CD4-positive, alpha-beta T cell treated with Interleukin-6 at 100 ng/mL for 8 hours (primary cell): ENCODE measurements around the gene TNP2.

Source experiments
- DNase-seq: peaks from one replicate; pipeline ENCODE4 v3.0.0-alpha.2; 2020; ENCODE audit warnings: mixed read lengths, low spot score

The TNP2 gene

DNA sequence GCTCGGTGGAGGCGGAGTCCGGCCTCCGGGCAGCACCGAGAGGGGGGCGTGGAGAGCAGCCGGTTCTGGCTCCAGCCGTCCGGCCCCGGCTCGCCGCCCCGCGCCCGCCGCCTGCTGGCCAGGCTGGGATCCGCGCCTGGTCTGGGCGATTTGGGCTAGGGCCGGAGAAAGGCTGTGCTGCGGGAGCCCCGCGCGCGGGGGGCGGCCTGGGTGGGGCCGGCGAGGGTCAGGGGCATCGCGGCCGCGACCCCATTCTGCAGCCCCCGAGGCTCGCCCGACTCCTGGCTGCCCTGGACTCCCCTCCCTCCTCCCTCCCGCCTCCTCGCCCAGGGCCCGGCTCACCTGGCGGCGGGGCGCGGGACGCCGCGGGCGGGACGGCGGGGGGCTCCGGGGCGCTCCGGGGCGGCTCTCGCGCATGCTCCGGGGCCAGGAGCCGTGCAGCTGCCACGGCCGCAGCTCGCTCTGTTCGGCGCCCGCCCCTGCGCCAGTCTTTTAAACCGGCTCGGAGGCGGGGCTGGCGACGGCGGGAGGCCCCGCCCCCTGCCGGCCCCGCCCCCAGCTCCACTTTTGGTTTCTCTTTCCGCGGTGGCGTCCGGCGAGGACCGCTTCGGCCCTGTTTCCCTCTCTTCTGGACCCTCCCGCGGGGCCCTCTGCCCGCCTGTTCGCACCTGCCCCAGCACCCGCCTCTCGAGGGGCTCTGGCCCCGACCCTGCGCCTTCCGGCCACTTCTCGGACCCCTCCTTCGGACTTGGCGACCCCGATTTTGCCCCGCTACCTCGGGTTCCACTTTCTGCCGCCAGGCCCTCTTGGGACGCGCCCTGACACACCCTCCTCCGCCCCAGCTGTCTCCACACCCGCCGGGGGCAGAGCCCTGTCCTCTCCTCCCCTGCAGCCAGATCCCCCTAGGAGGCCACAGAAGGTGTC is 13.1 kb downstream of the TNP2 start, which contains the start of gene SOCS1:
Gene SOCS1, minus strand, starts transcription at position 468 of the 924 bp plus-strand sequence. CDS start 726 bp downstream, outside the sequence.
- peak; percentile 86 for DNase-seq

DNA sequence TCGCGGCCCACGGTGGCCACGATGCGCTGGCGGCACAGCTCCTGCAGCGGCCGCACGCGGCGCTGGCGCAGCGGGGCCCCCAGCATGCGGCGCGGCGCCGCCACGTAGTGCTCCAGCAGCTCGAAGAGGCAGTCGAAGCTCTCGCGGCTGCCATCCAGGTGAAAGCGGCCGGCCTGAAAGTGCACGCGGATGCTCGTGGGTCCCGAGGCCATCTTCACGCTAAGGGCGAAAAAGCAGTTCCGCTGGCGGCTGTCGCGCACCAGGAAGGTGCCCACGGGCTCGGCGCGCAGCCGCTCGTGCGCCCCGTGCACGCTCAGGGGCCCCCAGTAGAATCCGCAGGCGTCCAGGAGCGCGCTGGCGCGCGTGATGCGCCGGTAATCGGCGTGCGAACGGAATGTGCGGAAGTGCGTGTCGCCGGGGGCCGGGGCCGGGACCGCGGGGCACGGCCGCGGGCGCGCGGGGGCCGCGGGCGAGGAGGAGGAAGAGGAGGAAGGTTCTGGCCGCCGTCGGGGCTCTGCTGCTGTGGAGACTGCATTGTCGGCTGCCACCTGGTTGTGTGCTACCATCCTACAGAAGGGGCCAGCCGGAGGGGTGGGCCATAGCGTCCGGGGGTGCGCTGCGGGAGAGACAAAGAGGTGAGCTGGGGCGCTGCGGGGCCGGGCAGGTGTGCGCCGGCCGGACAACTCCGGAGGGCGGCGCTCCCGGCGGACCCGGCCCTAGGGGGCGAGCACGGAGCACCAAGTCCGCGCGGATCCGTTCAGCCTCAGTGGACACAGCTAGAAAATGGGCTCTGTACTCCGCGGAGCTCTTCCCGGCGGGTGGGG is 14.0 kb downstream of the TNP2 start:
- DNase-seq, result peak; percentile 66

DNA sequence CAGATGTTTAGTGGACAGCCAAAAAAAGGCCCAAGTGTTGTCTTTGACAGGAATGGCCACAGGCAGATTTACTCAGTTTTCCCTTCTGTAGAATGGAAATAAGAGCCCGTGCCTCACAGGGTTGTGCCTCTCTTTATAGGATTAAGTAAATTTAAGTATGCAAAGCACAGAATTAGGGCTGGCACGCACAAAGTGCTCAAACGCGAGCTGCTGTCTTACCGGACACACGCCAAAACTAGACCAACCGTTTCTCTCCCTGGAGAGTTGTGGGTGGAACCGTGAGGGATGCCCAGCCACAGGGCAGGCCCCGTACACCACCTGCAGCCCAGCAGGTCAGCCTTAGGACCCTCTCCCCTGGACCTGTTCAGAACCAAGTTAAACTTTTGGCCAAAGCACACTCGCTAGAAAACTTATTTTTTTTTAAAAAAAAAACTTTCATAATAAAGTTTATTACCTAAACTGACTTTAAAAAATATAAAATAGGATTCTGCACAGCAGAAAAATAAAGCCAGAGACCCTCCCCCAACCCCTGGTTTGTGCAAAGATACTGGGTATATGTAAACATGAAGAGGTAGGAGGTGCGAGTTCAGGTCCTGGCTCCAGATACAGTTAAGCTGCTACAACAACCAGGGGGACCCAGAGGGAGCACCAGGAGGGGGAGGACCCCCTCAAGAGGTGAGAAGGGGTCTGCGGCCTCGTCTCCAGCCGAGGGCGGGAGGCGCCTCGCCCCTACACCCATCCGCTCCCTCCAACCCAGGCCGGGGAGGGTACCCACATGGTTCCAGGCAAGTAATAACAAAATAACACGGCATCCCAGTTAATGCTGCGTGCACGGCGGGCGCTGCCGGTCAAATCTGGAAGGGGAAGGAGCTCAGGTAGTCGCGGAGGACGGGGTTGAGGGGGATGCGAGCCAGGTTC is 14.9 kb downstream of the TNP2 start:
- DNase-seq, result no peak

DNA sequence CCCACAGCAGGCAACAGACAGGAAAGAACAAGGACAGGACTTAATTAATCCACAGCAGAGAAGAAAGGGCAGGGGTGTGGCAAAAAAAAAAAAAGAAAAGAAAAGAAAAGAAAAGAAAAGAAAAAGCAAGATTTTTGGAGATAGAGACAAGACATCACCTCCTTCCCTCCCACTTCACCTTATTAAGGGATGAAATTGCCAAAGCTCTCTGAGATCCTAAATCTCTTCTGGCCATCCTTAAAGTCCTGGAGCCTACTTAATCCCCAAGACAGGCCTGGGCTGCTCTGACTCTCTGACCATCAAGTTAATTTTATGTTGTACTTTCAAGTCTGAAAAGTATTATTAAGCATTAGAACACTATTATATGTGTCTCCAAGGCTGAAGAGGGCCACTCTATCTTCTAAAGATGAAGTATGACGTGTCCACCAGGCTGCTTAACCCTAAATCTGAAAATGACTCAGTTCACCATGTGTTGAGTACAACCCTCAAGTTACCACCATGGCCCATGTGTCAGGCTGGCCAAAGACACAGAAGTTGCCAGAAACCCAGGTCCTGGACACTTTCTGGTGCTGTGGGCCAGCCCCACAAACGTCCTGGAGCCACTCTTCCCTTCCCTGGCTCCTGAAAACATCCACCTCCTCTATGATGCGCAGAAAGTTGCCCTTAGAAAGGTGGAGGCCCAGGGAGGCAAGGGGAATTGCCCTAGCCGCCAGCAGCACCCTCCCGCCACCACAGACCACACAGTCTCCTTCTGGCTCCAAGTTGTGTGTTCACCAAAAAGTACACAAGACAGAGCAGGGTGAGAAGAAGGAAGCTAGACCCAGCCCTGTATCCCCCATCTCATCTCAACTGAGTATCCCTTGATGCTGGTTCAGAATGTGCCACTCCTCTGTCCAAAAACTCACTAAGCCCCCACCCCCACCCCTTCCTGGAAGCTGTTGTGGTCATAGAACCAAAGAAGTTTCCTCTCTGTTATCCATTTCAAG is 15.8 kb downstream of the TNP2 start:
- peak; percentile 38 for DNase-seq

- DNase-seq, result no peak
Measured at GRCh38 chr16:11252482-11252931, 16.6 kb downstream of the TNP2 start.

DNA sequence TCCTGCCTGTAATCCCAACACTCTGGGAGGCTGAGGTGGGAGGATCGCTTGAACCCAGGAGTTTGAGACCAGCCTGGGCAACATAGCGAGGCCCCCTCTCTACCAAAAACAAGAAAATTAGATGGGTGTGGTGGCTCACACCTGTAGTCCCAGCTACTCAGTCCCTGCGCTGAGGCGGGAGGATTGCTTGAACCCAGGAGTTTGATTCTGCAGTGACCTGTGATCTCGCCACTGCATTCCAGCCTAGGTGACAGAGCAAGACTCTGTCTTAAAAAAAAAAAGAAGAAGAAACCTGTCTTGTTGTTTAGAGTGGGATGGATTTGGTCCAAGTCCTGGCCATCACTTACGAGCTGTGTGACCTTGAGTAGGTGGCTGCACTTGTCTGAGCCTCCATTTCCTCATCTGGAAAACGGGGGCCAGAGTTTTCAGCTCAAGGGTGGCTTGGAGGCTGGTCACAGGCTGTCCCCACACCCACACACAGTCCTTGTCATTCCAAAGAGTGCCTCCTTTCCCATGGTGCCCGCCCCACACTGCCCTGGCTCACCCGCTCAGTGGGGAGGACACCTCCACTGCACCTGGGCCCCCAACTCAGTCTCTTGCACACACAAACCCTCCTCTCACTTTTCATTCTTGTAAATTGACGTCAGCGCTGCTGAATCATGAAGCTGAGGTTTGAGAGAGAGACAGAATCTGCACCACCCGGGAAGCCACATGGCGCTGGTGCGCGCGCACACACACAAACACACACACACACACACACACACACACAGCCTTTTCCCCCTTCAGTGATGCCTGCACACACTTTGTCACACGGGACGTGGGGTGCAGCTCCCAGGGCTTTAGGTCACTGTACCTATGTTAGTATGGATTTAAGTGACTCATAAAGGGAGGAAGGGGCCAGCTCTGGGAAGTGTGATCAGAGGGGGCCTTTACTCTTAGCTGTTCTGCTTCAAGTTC is 17.3 kb downstream of the TNP2 start:
- DNase-seq, result peak; percentile 86

GRCh38 chr16:11250786-11251524 is 18.2 kb downstream of the TNP2 start:
- no peak for DNase-seq

GRCh38 chr16:11250091-11250785 is 18.9 kb downstream of the TNP2 start:
- DNase-seq, result no peak

DNA sequence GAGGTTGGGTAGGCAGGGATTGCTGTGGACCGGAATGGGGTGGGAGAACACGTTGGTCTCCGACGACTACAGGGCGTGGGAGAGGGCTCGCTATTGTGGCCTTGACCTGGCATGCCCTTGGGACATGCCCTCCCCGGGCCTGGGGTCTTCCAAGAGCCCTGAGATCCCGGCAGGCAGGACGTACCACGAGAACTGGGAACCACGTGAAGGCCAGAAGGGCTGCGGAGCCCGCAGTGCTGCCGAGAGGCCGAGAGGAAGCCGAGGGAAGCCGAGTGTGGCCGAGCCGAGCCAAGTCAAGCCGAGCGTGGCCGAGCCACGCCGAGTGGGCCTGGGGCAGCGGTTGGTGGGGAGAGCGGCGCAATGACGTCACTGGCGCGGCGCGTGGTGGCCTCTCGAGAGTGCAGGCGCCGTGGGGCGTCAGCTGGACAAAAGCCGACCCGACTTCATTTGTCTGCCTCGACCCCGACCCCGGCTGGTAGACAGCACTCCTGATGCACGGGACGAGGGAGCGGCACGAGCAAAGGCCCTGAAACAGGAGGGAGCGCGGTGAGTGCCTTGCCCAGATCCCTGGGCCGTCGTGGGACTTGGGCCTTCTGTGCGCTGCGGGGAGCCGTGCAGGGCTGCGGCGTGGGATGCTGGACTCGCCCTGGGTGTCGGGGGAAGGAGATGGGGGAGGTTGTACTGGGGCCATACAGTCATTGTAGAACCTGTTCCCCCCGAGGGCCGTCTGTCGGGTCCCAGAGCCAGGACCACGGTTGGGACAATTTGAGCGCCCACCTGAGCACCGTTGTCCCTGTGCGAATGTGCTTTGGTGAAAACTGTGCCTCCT is 19.7 kb downstream of the TNP2 start:
- DNase-seq, result no peak

GRCh38 chr16:11248133-11248532 is 21.0 kb downstream of the TNP2 start:
- no peak for DNase-seq

- no peak for DNase-seq
Measured at GRCh38 chr16:11245988-11246387, 23.1 kb downstream of the TNP2 start.

- no peak for DNase-seq
Measured at GRCh38 chr16:11245222-11245737, 23.8 kb downstream of the TNP2 start.

DNA sequence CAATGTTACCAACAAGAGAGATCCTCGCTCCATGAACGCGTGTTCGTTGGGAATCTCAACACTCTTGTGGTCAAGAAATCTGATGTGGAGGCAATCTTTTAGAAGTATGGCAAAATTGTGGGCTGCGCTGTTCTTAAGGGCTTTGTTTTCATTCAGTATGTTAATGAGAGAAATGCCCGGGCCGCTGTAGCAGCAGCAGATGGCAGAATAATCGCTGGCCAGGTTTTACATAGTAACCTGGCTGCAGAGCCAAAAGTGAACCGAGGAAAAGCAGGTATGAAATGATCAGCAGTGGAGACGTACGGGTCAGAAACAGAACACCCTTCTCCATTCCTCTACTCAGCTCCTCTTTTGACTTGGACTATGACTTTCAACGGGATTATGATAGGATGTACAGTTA is 26.5 kb downstream of the TNP2 start:
- no peak for DNase-seq

- no peak for DNase-seq
Measured at GRCh38 chr16:11241480-11242204, 27.5 kb downstream of the TNP2 start.

DNA sequence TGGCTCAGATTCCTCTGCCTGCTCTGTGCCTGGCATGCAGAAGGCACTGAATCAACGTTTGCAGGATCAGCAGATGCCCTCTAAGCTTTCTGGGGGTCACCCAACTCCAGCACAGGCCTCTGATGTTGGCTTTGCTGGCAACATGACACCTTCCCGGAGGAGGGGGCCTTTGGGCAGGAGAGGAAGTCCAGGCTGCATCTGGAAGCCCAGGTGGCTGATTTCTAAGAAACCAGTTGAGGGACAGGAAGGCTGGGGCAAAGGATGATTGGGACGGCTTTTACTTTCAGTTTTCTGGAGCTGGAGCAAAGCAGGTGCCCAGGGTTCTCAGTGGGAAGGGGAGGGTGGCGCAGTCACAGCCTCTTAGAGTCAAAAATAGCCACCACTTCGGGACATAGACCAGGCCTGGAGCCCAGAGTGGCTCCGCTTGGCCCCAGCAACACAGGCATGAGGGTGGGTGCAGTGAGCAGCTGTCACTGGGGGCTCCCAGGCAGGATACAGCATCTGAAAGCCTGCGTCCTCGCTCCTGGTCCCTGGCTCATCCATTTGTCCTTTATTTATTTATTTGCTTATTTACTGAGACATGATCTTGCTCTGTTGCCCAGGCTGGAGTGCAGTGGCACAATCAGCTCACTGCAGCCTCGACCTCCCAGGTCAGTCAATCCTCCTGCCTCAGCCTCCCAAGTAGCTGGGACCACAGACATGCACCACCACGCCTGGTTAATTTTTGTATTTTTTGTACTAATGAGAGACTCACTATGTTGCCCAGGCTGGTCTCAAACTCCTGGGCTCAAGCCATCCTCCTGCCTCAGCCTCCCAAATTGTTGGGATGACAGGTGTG is 28.3 kb downstream of the TNP2 start:
- no peak for DNase-seq
